ENCODE data around the gene SH3PXD2B. TPM values are rescaled to one million over a fixed set of nuclear protein-coding genes. Genes with fewer than 3 reads are reported as not detected.

SH3PXD2B gene
- total and polyA plus RNA-seq, 2 of the 13 experiments (the other 11 are each of a cell fraction or from before 2014, with no cell fraction given) = 3.4 to 4.6 TPM

GRCh38 chr5:172335721-172336120, 118.6 kb downstream of the SH3PXD2B start:
- 39% methylated on average over 4 of the region's 4 CpGs for WGBS (ENCODE audit: low lambda C conversion rate)
- H3K36me3 ChIP-seq (replicated peaks in 1 of 2; ENCODE audit: control insufficient read depth in 1 of 2, insufficient read depth in 2 of 2, low read length in 2 of 2) = no peaks in the 10 kb centered on the region
- POLR2A ChIA-PET = no interaction called here
- no peaks in the 10 kb centered on the region; a peak in 1 of 5 replicates for H3K27me3 ChIP-seq (ENCODE audit: control insufficient read depth in 1 of 2, insufficient read depth in 2 of 2, low read length in 2 of 2)
- H3K27ac ChIP-seq (ENCODE audit: extremely low read length, insufficient read depth, low read length) = no peak overlapping the region
- H3K9ac ChIP-seq (ENCODE audit: insufficient read depth, low read depth, low read length) = no peak overlapping the region
- H3K4me2 ChIP-seq (ENCODE audit: low read depth, low read length) = no peak overlapping the region
- H3K9me3 ChIP-seq (ENCODE audit: low read length) = no peaks in the 10 kb centered on the region
- CTCF ChIA-PET (ENCODE audit: low intra/inter-chr PET ratio, low total read pairs) = no interaction called here
- intact Hi-C loops (cut with micrococcal nuclease; ENCODE audit: unreplicated experiment) = no loop called here
- BruUV-seq (replicated peaks) = no TSS peak
- H2AFZ ChIP-seq (ENCODE audit: low read length) = no peak overlapping the region
- DNase-seq (ENCODE audit: low spot score) (no peak), ATAC-seq (no peak), FAIRE-seq (no peak)
- in situ Hi-C loops (cut with HindIII; ENCODE audit: extremely low pct_ligation_motif_present, low pct_unique_long_range_greater_than_20kb) = no loop called here
- peaks cover 5% of the 10 kb centered on the region; the same call in 1 of the 2 replicates for H3K4me1 ChIP-seq (ENCODE audit: insufficient read depth, low read length)
- no peak for TF ChIP-seq SUZ12 (IDR thresholded peaks at IDR 0.05; ENCODE audit: low read depth, low read length)
- no peak for TF ChIP-seq AHDC1 (CRISPR knock-in tag; IDR thresholded peaks at IDR 0.05; ENCODE audit: borderline replicate concordance)
- TF ChIP-seq ZNF274 (CRISPR knock-in tag; IDR thresholded peaks at IDR 0.05) = no peak
- TF ChIP-seq FOSL1 (CRISPR knock-in tag; IDR thresholded peaks at IDR 0.05; ENCODE audit: borderline replicate concordance) = no peak
- no peak for TF ChIP-seq YY1 (IDR thresholded peaks at IDR 0.05; ENCODE audit: insufficient read depth, insufficient replicate concordance, low read depth, low read length)
- TF ChIP-seq KLF9 (CRISPR knock-in tag; IDR thresholded peaks at IDR 0.05; ENCODE audit: low read depth) = no peak
- no peak for TF ChIP-seq ZNF597 (CRISPR knock-in tag; IDR thresholded peaks at IDR 0.05)
- TF ChIP-seq DZIP1 (CRISPR knock-in tag; IDR thresholded peaks at IDR 0.05) = no peak
- no peak for TF ChIP-seq ZNF816 (CRISPR knock-in tag; IDR thresholded peaks at IDR 0.05; ENCODE audit: borderline replicate concordance)
- no peak for TF ChIP-seq SYNCRIP (IDR thresholded peaks at IDR 0.05; ENCODE audit: insufficient read depth, low read depth, low read length)
- no peak for TF ChIP-seq ZFAT (CRISPR knock-in tag; conservative IDR thresholded peaks at IDR 0.05)
- no peak for TF ChIP-seq MIER2 (CRISPR knock-in tag; IDR thresholded peaks at IDR 0.05)
- TF ChIP-seq PLRG1 (conservative IDR thresholded peaks at IDR 0.05) = no peak
- no peak for TF ChIP-seq KDM1A (CRISPR knock-in tag; IDR thresholded peaks at IDR 0.05)
- TF ChIP-seq NR2F6 (IDR thresholded peaks at IDR 0.05) = no peak
- no peak for TF ChIP-seq NR2F6 (CRISPR knock-in tag; IDR thresholded peaks at IDR 0.05)
- no peak for TF ChIP-seq ONECUT2 (CRISPR knock-in tag; IDR thresholded peaks at IDR 0.05)
- no peak for TF ChIP-seq GTF3A (CRISPR knock-in tag; conservative IDR thresholded peaks at IDR 0.05)
- H4K20me1 ChIP-seq (ENCODE audit: insufficient read depth, low read length) = no peaks in the 10 kb centered on the region
- H3K79me2 ChIP-seq (ENCODE audit: insufficient read depth, low read length) = no peaks in the 10 kb centered on the region
- H3K4me3 ChIP-seq (replicated peaks in 1 of 3; ENCODE audit: insufficient read depth in 1 of 3, low read depth in 2 of 3, low read length in 3 of 3) = no peak overlapping the region
